ENCODE results near the gene NR2C2. TPM values are rescaled to one million over a fixed set of nuclear protein-coding genes. Genes with fewer than 3 reads are reported as not detected.

Gene NR2C2
- total and polyA plus RNA-seq, 4 donors, result 3.3 to 21.8 (median 14.5) TPM

GRCh38 chr3:15094187-15094875, 146.9 kb downstream of the NR2C2 start (continued):
- no peak for TF ChIP-seq REST (IDR thresholded peaks at IDR 0.05)

GRCh38 chr3:15096046-15096445, 148.7 kb downstream of the NR2C2 start:
- 84% methylated on average over 3 of the region's 3 CpGs for WGBS
- H3K4me1 ChIP-seq (ENCODE audit: control insufficient read depth in 4 of 4, insufficient read depth in 4 of 4, low read length in 3 of 4), result peaks cover 5 to 17% (median 12%) of the 10 kb centered on the region in 4 donors
- DNase-seq (ENCODE audit: low spot score), result no peak
- no peaks in the 10 kb centered on the region for H3K27me3 ChIP-seq (ENCODE audit: control insufficient read depth in 4 of 4, insufficient read depth in 4 of 4, low read length in 3 of 4)
- H3K36me3 ChIP-seq (ENCODE audit: control insufficient read depth in 4 of 4, insufficient read depth in 3 of 4, low read depth in 1 of 4, low read length in 3 of 4), result peaks cover 0 to 28% (median 24%) of the 10 kb centered on the region in 4 donors
- H3K4me3 ChIP-seq (ENCODE audit: low read depth in 1 of 3, low read length in 3 of 3), result no peak overlapping the region
- H3K27ac ChIP-seq (ENCODE audit: low read depth in 1 of 2, low read length in 2 of 2), result no peak overlapping the region
- TF ChIP-seq MAX (IDR thresholded peaks at IDR 0.05) (no peak), FOXA1 (IDR thresholded peaks at IDR 0.05) (no peak), YY1 (IDR thresholded peaks at IDR 0.05) (no peak)
- no peaks in the 10 kb centered on the region for H3K9me3 ChIP-seq (ENCODE audit: control insufficient read depth in 4 of 4, low read length in 3 of 4)
- no peak overlapping the region for H3K9ac ChIP-seq (ENCODE audit: low read depth in 1 of 2, low read length in 2 of 2)

- no peaks in the 10 kb centered on the region for H3K27me3 ChIP-seq (ENCODE audit: control insufficient read depth in 4 of 4, insufficient read depth in 4 of 4, low read length in 3 of 4)
- no peaks in the 10 kb centered on the region for H3K9me3 ChIP-seq (ENCODE audit: control insufficient read depth in 4 of 4, low read length in 3 of 4)
- TF ChIP-seq GABPA (IDR thresholded peaks at IDR 0.05 in 1 of 2, conservative IDR thresholded peaks at IDR 0.05 in 1 of 2), result no peak
- TF ChIP-seq REST (IDR thresholded peaks at IDR 0.05), result no peak
- WGBS, result 58% methylated on average over 6 of the region's 6 CpGs
- H3K9ac ChIP-seq (ENCODE audit: low read depth in 1 of 2, low read length in 2 of 2), result peak overlapping the region in 1 of 2 donors; percentile 37
- H3K27ac ChIP-seq (ENCODE audit: low read depth in 1 of 2, low read length in 2 of 2), result no peak overlapping the region
- peaks cover 0 to 25% (median 23%) of the 10 kb centered on the region in 4 donors for H3K36me3 ChIP-seq (ENCODE audit: control insufficient read depth in 4 of 4, insufficient read depth in 3 of 4, low read depth in 1 of 4, low read length in 3 of 4)
- DNase-seq (ENCODE audit: low spot score), result no peak
- peaks cover 7 to 33% (median 20%) of the 10 kb centered on the region in 4 donors for H3K4me1 ChIP-seq (ENCODE audit: control insufficient read depth in 4 of 4, insufficient read depth in 4 of 4, low read length in 3 of 4)
- peak overlapping the region; percentile 86 to 99 (median 95) for H3K4me3 ChIP-seq (ENCODE audit: low read depth in 1 of 3, low read length in 3 of 3)
Measured at GRCh38 chr3:15097891-15098290, 150.5 kb downstream of the NR2C2 start.

Other genes starting within 250 kb of the NR2C2 start
- 1 to 10 TPM; 2.8 to 6.3 TPM for gene FGD5, start 128.6 kb upstream of the NR2C2 start, total RNA-seq
- gene FGD5, start 128.6 kb upstream of the NR2C2 start, polyA plus RNA-seq, result 1 to 10 TPM; 2.0 to 3.3 TPM
- 10 to 100 TPM; 12.6 to 33.2 TPM for gene MRPS25, start 117.7 kb downstream of the NR2C2 start, total RNA-seq
- gene MRPS25, start 117.7 kb downstream of the NR2C2 start, polyA plus RNA-seq, result 10 to 100 TPM; 52.6 to 55.1 TPM
- 10 to 100 TPM; 13.9 to 18.3 TPM for gene RBSN, start 151.6 kb downstream of the NR2C2 start, total RNA-seq
- 1 to 10 TPM; 5.6 to 10.0 TPM for gene RBSN, start 151.6 kb downstream of the NR2C2 start, polyA plus RNA-seq